OCI-LY3 (cell line): Measurements from ENCODE around the gene CNTRL.

Experiments used
- H2AFZ ChIP-seq: fragments of 200-600, 300-600 bp; shearing (Covaris generic); 2 replicates; pipeline ENCODE4 v1.6.0; 2014; ENCODE audit warnings: antibody characterized with exemption, low read depth, low read length
- H3K27ac ChIP-seq: fragments of 200-600, 300-600 bp; sonication (generic); 2 replicates; pipeline ENCODE4 v1.5.1; 2014; ENCODE audit warnings: mild to moderate bottlenecking, low read length, moderate library complexity, mixed read lengths
- H3K27me3 ChIP-seq: fragments of 200-600, 300-600 bp; sonication (generic); 2 replicates; pipeline ENCODE4 v1.6.1; 2014; ENCODE audit warnings: low read depth, low read length, mixed read lengths
- H3K36me3 ChIP-seq: fragments of 200-600, 300-600 bp; sonication (generic); replicated peaks from 2 replicates; pipeline ENCODE3; 2014; ENCODE audit warnings: low read depth, low read length, mixed read lengths
- H3K4me1 ChIP-seq: fragments of 300-600, 200-600 bp; sonication (generic); 2 replicates; pipeline ENCODE4 v1.6.1; 2014; ENCODE audit warnings: low read length, mixed read lengths
- H3K4me2 ChIP-seq: fragments of 200-600, 300-600 bp; sonication (generic); 2 replicates; pipeline ENCODE4 v1.6.1; 2014; ENCODE audit warnings: low read length, mixed read lengths
- H3K4me3 ChIP-seq: fragments of 300-600, 200-600 bp; sonication (generic); 2 replicates; pipeline ENCODE4 v1.5.1; 2014; ENCODE audit warnings: antibody characterized with exemption, mild to moderate bottlenecking, low read length, moderate library complexity
- H3K79me2 ChIP-seq: fragments of 300-600, 200-600 bp; shearing (Covaris generic); 2 replicates; pipeline ENCODE4 v1.6.1; 2014; ENCODE audit warnings: mild to moderate bottlenecking, low read length, mixed read lengths
- H3K9ac ChIP-seq: fragments of 300-600, 200-600 bp; shearing (Covaris generic); 2 replicates; pipeline ENCODE4 v1.6.0; 2014; ENCODE audit warnings: mild to moderate bottlenecking, low read length, moderate library complexity
- H3K9me3 ChIP-seq: fragments of 200-600, 300-600 bp; shearing (Covaris generic); 2 replicates; pipeline ENCODE4 v1.6.1; 2014; ENCODE audit warnings: low read length, mixed read lengths; ENCODE audit not compliant: insufficient read depth
- H4K20me1 ChIP-seq: fragments of 200-600, 300-600 bp; sonication (generic); 2 replicates; pipeline ENCODE4 v1.6.1; 2016; ENCODE audit warnings: low read length, mixed read lengths; ENCODE audit not compliant: insufficient read depth
- CTCF ChIP-seq: fragments of 200-600, 300-600 bp; sonication (generic); IDR thresholded peaks from 2 replicates; pipeline ENCODE4 v1.5.1; 2014; ENCODE audit warnings: antibody characterized with exemption, low read length, low read depth
- EZH2phosphoT487 ChIP-seq: fragments of 200-600 bp; shearing (Covaris generic); IDR thresholded peaks from 2 replicates; pipeline ENCODE4 v1.6.1; 2018; ENCODE audit warnings: antibody characterized with exemption, mixed run types, low read depth

The CNTRL gene

DNA sequence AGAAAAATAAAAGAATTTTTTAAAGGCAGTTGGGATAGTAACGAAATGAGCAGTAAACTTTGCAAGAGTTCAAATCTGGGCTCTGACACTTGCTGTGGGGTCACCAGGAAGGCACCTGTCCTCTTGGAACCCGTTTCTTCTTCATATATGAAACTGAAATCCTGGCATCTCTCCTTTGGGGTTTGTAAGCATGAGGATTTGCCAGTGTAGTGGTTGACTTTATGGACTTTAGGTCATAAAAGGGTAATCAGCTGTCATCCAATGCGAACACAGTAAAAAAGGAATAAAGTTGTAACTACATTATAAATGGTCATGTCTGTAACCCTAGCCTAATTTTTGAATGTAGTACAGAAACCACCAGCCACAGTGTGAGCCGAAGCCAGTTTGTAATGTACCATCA is 125.6 kb downstream of the CNTRL start:
- peaks cover 56% of the 10 kb centered on the region for H4K20me1 ChIP-seq
- H3K79me2 ChIP-seq, result peaks cover 68% of the 10 kb centered on the region
- no peak overlapping the region; the same call in 1 of the 2 replicates for H3K27ac ChIP-seq
- H3K27me3 ChIP-seq, result no peaks in the 10 kb centered on the region
- TF ChIP-seq CTCF, result no peak
- TF ChIP-seq EZH2phosphoT487, result no peak
- peak overlapping the region; percentile 95 for H3K4me2 ChIP-seq
- H3K9ac ChIP-seq, result peak overlapping the region; percentile 80
- peaks cover 45% of the 10 kb centered on the region for H3K4me1 ChIP-seq
- H3K36me3 ChIP-seq, result peaks cover 3% of the 10 kb centered on the region
- no peak overlapping the region for H2AFZ ChIP-seq
- peak overlapping the region; percentile 90 for H3K4me3 ChIP-seq
- H3K9me3 ChIP-seq, result no peaks in the 10 kb centered on the region

GRCh38 chr9:121201045-121201737 is 126.4 kb downstream of the CNTRL start:
- H3K9ac ChIP-seq, result peak overlapping the region; percentile 80
- no peaks in the 10 kb centered on the region for H3K9me3 ChIP-seq
- H3K27ac ChIP-seq, result peak overlapping the region; percentile 75
- H4K20me1 ChIP-seq, result peaks cover 48% of the 10 kb centered on the region
- H3K4me3 ChIP-seq, result peak overlapping the region; percentile 90
- peak overlapping the region; percentile 95 for H3K4me2 ChIP-seq
- H2AFZ ChIP-seq, result peak overlapping the region; percentile 52; the same call in 1 of the 2 replicates
- no peaks in the 10 kb centered on the region for H3K27me3 ChIP-seq
- H3K36me3 ChIP-seq, result peaks cover 3% of the 10 kb centered on the region
- TF ChIP-seq CTCF, result no peak
- H3K79me2 ChIP-seq, result peaks cover 60% of the 10 kb centered on the region
- H3K4me1 ChIP-seq, result peaks cover 40% of the 10 kb centered on the region

DNA sequence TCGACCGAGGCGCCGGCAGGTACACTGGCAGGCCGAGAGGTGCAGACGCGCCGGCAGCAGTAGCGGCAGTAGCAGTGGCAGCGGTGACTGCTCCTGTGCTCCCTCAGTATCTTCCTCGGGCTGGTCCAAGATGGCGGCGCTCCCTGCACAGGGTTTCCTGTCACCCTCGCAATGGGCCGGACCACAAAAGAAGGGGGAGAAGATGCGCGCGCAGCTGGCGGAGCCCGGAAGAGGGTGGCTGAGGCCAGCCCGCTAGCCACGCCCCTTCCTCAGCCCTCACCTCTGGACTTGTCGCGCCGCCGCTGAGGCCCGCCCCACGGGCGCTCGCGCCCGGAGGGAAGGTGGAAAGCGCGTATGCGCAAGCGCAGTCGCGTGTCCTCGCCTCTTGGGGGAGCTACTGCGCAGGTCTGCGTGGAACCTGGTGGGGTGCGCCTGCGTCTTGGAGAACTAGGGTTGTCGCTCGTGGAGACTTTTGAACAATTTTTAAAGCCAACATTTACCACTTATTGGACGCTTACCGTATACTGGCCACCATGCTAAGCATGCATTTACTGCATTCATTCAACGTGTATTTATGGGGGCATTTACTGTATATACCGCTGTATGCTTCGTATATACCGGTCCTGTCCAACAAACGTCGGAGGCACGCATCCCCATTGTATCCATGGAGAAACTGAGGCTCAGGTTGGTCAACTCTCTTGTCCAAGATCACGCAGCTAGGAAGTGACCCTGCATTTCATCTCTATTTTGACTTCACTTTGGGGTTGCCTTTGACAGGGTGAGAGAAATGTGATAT is 127.2 kb downstream of the CNTRL start, which contains the start of gene RAB14:
Gene RAB14 (minus strand): TSS at position 132 of the 796 bp plus-strand sequence. CDS start 8,457 bp downstream, outside the sequence.
- Histone ChIP-seq H3K4me3 (peak within 1 kb of the TSS; percentile 90), H2AFZ (peak within 1 kb of the TSS; percentile 94), H3K4me1 (peaks cover 42% of the 10 kb centered on the region), H3K27me3 (no peaks in the 10 kb centered on the region), H3K9ac (peak within 1 kb of the TSS; percentile 81), H3K36me3 (peaks cover 3% of the 10 kb centered on the region), H4K20me1 (peaks cover 42% of the 10 kb centered on the region), H3K27ac (peak within 1 kb of the TSS; percentile 75), H3K79me2 (peaks cover 52% of the 10 kb centered on the region), H3K4me2 (peak within 1 kb of the TSS; percentile 98), H3K9me3 (no peaks in the 10 kb centered on the region)
- peak; percentile 59 for TF ChIP-seq CTCF
- TF ChIP-seq EZH2phosphoT487, result no peak

DNA sequence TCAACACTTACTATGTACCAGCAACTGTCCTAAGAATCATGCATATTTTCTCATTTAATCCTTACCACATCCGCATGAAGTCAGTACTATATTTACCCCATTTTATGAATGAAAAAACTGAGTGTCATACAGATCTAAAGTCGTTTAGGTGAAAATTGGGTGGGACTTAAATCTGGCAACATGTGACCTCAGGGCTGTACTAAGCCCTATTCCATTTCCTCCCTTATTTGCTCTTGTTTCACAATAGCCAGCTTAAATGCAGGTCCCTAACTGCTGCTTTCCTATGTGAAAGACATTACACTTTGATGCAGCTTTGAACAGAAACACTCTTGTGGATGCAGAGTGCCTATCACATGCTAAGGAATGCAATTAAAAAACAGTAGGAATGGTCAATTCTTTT is 129.4 kb downstream of the CNTRL start:
- H3K79me2 ChIP-seq, result peaks cover 30% of the 10 kb centered on the region
- H3K27ac ChIP-seq, result no peak overlapping the region
- no peak overlapping the region for H2AFZ ChIP-seq
- no peaks in the 10 kb centered on the region for H3K36me3 ChIP-seq
- H4K20me1 ChIP-seq, result peaks cover 20% of the 10 kb centered on the region
- no peak overlapping the region for H3K9ac ChIP-seq
- H3K4me2 ChIP-seq, result no peak overlapping the region
- peaks cover 39% of the 10 kb centered on the region for H3K4me1 ChIP-seq
- no peaks in the 10 kb centered on the region for H3K9me3 ChIP-seq
- H3K4me3 ChIP-seq, result no peak overlapping the region
- TF ChIP-seq EZH2phosphoT487 (no peak), CTCF (no peak)
- H3K27me3 ChIP-seq, result no peaks in the 10 kb centered on the region
